NB4 (cell line): Measurements from ENCODE around the gene ETV6.

Experiments
- DNase-seq: peaks from one replicate; pipeline ENCODE4 v3.0.0; 2010; ENCODE audit warnings: low read depth
- H3K4me3 ChIP-seq: one replicate; pipeline ENCODE4 v1.5.1; 2011; ENCODE audit warnings: mild to moderate bottlenecking, low read depth, low read length, moderate library complexity
- CTCF ChIP-seq: IDR thresholded peaks from one replicate; pipeline ENCODE4 v1.5.1; 2012; ENCODE audit warnings: low read depth, low read length
- MYC ChIP-seq: IDR thresholded peaks from 2 replicates; pipeline ENCODE4 v1.6.1; 2011; ENCODE audit warnings: low read depth, low read length
- POLR2A ChIP-seq: IDR thresholded peaks from 2 replicates; pipeline ENCODE4 v1.6.1; 2011; ENCODE audit warnings: mild to moderate bottlenecking; ENCODE audit not compliant: insufficient read length; ENCODE audit errors: extremely low read depth
- TF ChIP-seq, protein P1 (sequence below): IDR thresholded peaks from 2 replicates; pipeline ENCODE4 v1.6.1; 2011; ENCODE audit warnings: low read depth, low read length

Gene ETV6

GRCh38 chr12:11939223-11939622 is 289.7 kb downstream of the ETV6 start:
- no peak for DNase-seq
- TF ChIP-seq POLR2A = no peak
- TF ChIP-seq MYC = no peak
- TF ChIP-seq, protein P1, sequence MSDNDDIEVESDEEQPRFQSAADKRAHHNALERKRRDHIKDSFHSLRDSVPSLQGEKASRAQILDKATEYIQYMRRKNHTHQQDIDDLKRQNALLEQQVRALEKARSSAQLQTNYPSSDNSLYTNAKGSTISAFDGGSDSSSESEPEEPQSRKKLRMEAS = no peak
- TF ChIP-seq CTCF = no peak
- no peak overlapping the region for H3K4me3 ChIP-seq

- TF ChIP-seq MYC = no peak
- TF ChIP-seq, protein P1 = no peak
- no peak for TF ChIP-seq POLR2A
- TF ChIP-seq CTCF = no peak
- DNase-seq = no peak
- no peak overlapping the region for H3K4me3 ChIP-seq
Observed at GRCh38 chr12:11941606-11942337, 292.3 kb downstream of the ETV6 start.

GRCh38 chr12:11943919-11944700 is 294.6 kb downstream of the ETV6 start:
- no peak overlapping the region for H3K4me3 ChIP-seq
- TF ChIP-seq MYC (no peak), POLR2A (no peak), CTCF (no peak)
- TF ChIP-seq, protein P1 = no peak
- DNase-seq = no peak
